Breast epithelium (tissue), 3 donors: Measurements from ENCODE around the gene MBOAT1.

ENCODE experiments used
- POLR2A ChIP-seq: fragments of 450-650 bp; IDR thresholded peaks from one replicate; pipeline ENCODE4 v1.6.1; 2016; ENCODE audit warnings: antibody characterized with exemption, mild to moderate bottlenecking, moderate library complexity
- POLR2AphosphoS5 ChIP-seq, 3 donors: sonication (generic); formaldehyde crosslinking; IDR thresholded peaks; one replicate each; pipeline ENCODE4 v1.6.1; 2017; ENCODE audit warnings: antibody characterized with exemption in 3 of 3
- TF ChIP-seq, protein P1 (sequence below), 3 donors: fragments of 450-650 bp; IDR thresholded peaks; one replicate each; pipeline ENCODE4 v1.5.1; 2016 to 2017; ENCODE audit warnings: antibody characterized with exemption in 3 of 3, mild to moderate bottlenecking in 3 of 3, moderate library complexity in 3 of 3

DNA sequence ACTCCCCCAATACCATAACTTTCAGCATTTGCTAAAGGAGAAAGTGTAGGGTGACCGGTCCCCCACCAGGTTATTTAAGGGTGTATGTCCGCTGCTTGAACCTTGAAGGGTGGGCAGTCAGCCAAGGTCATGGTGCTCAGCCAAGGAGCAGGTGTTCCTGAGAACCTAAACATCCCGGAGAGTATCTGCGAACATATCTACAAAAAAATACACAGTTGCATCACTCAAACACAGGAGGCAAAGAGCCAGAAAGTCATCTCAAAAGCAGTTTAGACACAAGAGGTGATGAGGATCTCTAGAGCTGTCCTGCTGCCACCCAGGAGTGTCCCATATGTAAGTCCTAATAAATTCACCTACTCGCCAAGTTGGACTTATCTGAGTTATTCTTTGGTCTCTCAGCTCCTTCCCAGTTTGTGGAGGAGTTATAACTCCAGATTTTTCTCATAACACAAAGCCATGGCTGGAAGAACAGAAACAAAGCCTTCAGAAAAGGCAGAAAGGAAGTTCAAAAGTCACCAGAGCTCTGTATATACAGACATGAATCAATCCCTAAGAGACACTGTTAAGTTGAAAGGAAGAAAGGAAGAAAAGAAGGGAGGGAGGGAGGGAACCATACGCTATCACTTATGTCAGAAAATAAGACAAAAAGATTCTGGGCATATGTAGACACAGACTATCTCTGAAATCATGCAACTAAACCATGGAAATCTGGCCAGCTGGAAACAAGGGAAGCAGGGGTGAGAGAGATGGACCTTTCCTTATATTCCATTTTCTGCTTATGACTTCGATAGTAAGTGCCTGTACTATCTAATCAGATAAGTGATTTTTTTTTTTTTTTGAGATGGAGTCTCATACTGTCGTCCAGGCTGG, 11.3 kb downstream of the MBOAT1 start:
- TF ChIP-seq, protein P1, sequence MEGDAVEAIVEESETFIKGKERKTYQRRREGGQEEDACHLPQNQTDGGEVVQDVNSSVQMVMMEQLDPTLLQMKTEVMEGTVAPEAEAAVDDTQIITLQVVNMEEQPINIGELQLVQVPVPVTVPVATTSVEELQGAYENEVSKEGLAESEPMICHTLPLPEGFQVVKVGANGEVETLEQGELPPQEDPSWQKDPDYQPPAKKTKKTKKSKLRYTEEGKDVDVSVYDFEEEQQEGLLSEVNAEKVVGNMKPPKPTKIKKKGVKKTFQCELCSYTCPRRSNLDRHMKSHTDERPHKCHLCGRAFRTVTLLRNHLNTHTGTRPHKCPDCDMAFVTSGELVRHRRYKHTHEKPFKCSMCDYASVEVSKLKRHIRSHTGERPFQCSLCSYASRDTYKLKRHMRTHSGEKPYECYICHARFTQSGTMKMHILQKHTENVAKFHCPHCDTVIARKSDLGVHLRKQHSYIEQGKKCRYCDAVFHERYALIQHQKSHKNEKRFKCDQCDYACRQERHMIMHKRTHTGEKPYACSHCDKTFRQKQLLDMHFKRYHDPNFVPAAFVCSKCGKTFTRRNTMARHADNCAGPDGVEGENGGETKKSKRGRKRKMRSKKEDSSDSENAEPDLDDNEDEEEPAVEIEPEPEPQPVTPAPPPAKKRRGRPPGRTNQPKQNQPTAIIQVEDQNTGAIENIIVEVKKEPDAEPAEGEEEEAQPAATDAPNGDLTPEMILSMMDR (IDR thresholded peaks at IDR 0.05), result no peak
- no peak for TF ChIP-seq POLR2A
- no peak for TF ChIP-seq POLR2AphosphoS5 (IDR thresholded peaks at IDR 0.05)
